OCI-LY1 (cell line): ENCODE measurements around the gene TMEM218.

Experiments
- CTCF ChIP-seq: fragments of 200-600 bp; sonication (generic), shearing (Covaris generic); IDR thresholded peaks from 2 replicates; pipeline ENCODE4 v1.5.1; 2017; ENCODE audit warnings: mild to moderate bottlenecking, antibody characterized with exemption, low read length, moderate library complexity, mixed read lengths
- EZH2 ChIP-seq: fragments of 200-600 bp; sonication (generic), shearing (Covaris generic); IDR thresholded peaks from 2 replicates; pipeline ENCODE4 v1.8.0; 2017; ENCODE audit warnings: borderline replicate concordance, mixed run types, mild to moderate bottlenecking, antibody characterized with exemption, low read length, moderate library complexity, mixed read lengths

GRCh38 chr11:125136001-125136400 lies 24.6 kb upstream of the TMEM218 start:
- TF ChIP-seq EZH2, result no peak
- no peak for TF ChIP-seq CTCF
